Prostate gland (tissue), 2 donors: ENCODE data around the gene EVC2.

Experiments
- CTCF ChIP-seq, 4 experiments: fragments of 200-600 bp in 2 of 4; fragments of 450-650 bp in 2 of 4; sonication (generic) in 2 of 4; IDR thresholded peaks; 1 replicate in 3 of 4; 2 replicates in 1 of 4; pipeline ENCODE4 v1.5.1; 2016 to 2019; ENCODE audit warnings: antibody characterized with exemption in 4 of 4, mild to moderate bottlenecking in 2 of 4, moderate library complexity in 2 of 4
- POLR2A ChIP-seq: fragments of 450-650 bp; IDR thresholded peaks from one replicate; pipeline ENCODE4 v1.6.1; 2016; ENCODE audit warnings: antibody characterized with exemption, mild to moderate bottlenecking
- POLR2AphosphoS5 ChIP-seq: sonication (generic); formaldehyde crosslinking; IDR thresholded peaks from one replicate; pipeline ENCODE4 v1.6.1; 2017; ENCODE audit warnings: antibody characterized with exemption

GRCh38 chr4:5615496-5616075, 92.8 kb downstream of the EVC2 start:
- no peak for TF ChIP-seq CTCF (IDR thresholded peaks at IDR 0.05)
- TF ChIP-seq POLR2A: no peak
- no peak for TF ChIP-seq POLR2AphosphoS5
